WTC11 (cell line): Measurements from ENCODE around the gene IFIT5. TPM values are rescaled to one million over a fixed set of nuclear protein-coding genes. Genes with fewer than 3 reads are reported as not detected.

Experiments used
- ATAC-seq: fragments of 200-7000 bp; cut with Tn5 transposase; 2 replicates; pipeline ENCODE4 v1.10.0; 2021; ENCODE audit warnings: mild to moderate bottlenecking, moderate library complexity
- CTCF ChIA-PET: fragments of 300-600 bp; sonication (Branson Sonifier 250); formaldehyde crosslinking; loops from one replicate; lab custom pipeline; 2021; ENCODE audit warnings: antibody characterized with exemption; lab: Charles Lee
- POLR2A ChIA-PET: fragments of 350-600 bp; sonication (Branson Sonifier 250); formaldehyde crosslinking; loops from one replicate; lab custom pipeline; 2021; ENCODE audit warnings: antibody characterized with exemption; lab: Charles Lee
- DNase-seq: peaks from one replicate; pipeline ENCODE4 v3.0.0; 2021; ENCODE audit warnings: low spot score
- H3K27ac Mint-ChIP-seq: 2 replicates; pipeline ENCODE4 v1.8.0; 2021; ENCODE audit warnings: mixed read lengths
- H3K27me3 Mint-ChIP-seq: 2 replicates; pipeline ENCODE4 v1.8.0; 2021; ENCODE audit warnings: low read depth, mild to moderate bottlenecking, moderate library complexity, mixed read lengths
- H3K36me3 Mint-ChIP-seq: 2 replicates; pipeline ENCODE4 v1.8.0; 2021; ENCODE audit warnings: mixed read lengths
- H3K4me1 Mint-ChIP-seq: 2 replicates; pipeline ENCODE4 v1.8.0; 2022; ENCODE audit warnings: mixed read lengths
- H3K4me3 Mint-ChIP-seq: 2 replicates; pipeline ENCODE4 v1.8.0; 2021; ENCODE audit warnings: mild to moderate bottlenecking, moderate library complexity, mixed read lengths
- H3K9me3 Mint-ChIP-seq: 2 replicates; pipeline ENCODE4 v1.8.0; 2021; ENCODE audit warnings: mixed read lengths
- ETV6 ChIP-seq: sonication (generic); formaldehyde crosslinking; IDR thresholded peaks from 2 replicates; pipeline ENCODE4 v1.8.1; 2022; ENCODE audit warnings: mild to moderate bottlenecking, missing genetic modification reagents
- FOXK1 ChIP-seq: sonication (generic); formaldehyde crosslinking; IDR thresholded peaks from 2 replicates; pipeline ENCODE4 v1.8.0; 2022; ENCODE audit warnings: mild to moderate bottlenecking, moderate library complexity, missing genetic modification reagents
- GABPB1 ChIP-seq: sonication (generic); formaldehyde crosslinking; IDR thresholded peaks from 2 replicates; pipeline ENCODE4 v1.8.1; 2023; ENCODE audit warnings: mild to moderate bottlenecking, missing genetic modification reagents
- HMGA2 ChIP-seq: fragments of 250-450 bp; sonication (Bioruptor Pico); IDR thresholded peaks from 2 replicates; pipeline ENCODE4 v1.4.0; 2021; ENCODE audit warnings: mild to moderate bottlenecking, moderate library complexity
- MXD4 ChIP-seq: fragments of 250-450 bp; sonication (Bioruptor Pico); IDR thresholded peaks from 2 replicates; pipeline ENCODE4 v1.8.0; 2021; ENCODE audit warnings: mild to moderate bottlenecking, moderate library complexity, borderline replicate concordance
- NFYB ChIP-seq: sonication (generic); formaldehyde crosslinking; conservative IDR thresholded peaks from 2 replicates; pipeline ENCODE4 v1.8.0; 2022; ENCODE audit warnings: low read depth, missing genetic modification reagents
- NR3C1 ChIP-seq: sonication (generic); formaldehyde crosslinking; conservative IDR thresholded peaks from 2 replicates; pipeline ENCODE4 v1.8.1; 2023; ENCODE audit warnings: low read depth, mild to moderate bottlenecking, missing genetic modification reagents
- SOX15 ChIP-seq: fragments of 250-450 bp; sonication (Bioruptor Pico); IDR thresholded peaks from 2 replicates; pipeline ENCODE4 v1.9.0; 2021; ENCODE audit warnings: mild to moderate bottlenecking
- TEAD4 ChIP-seq: sonication (generic); formaldehyde crosslinking; IDR thresholded peaks from 2 replicates; pipeline ENCODE4 v1.8.0; 2022; ENCODE audit warnings: mild to moderate bottlenecking, missing genetic modification reagents
- ZNF138 ChIP-seq: sonication (generic); formaldehyde crosslinking; conservative IDR thresholded peaks from 2 replicates; pipeline ENCODE4 v1.8.1; 2022; ENCODE audit warnings: mild to moderate bottlenecking, moderate library complexity, missing genetic modification reagents
- total RNA-seq: library from RNA; stranded (reverse); gene quantifications from 3 replicates; pipeline ENCODE4 v1.2.3, GENCODE V29; 2021
- TF ChIP-seq, protein P1 (sequence below): fragments of 250-450 bp; sonication (Bioruptor Pico); IDR thresholded peaks from 2 replicates; pipeline ENCODE4 v1.9.0; 2021; ENCODE audit warnings: mild to moderate bottlenecking
- TF ChIP-seq, protein P2 (sequence below): sonication (generic); formaldehyde crosslinking; IDR thresholded peaks from 2 replicates; pipeline ENCODE4 v1.8.0; 2023; ENCODE audit warnings: mild to moderate bottlenecking, missing genetic modification reagents
- TF ChIP-seq, protein P3 (sequence below): sonication (generic); formaldehyde crosslinking; conservative IDR thresholded peaks from 2 replicates; pipeline ENCODE4 v1.8.1; 2022; ENCODE audit warnings: mild to moderate bottlenecking, missing genetic modification reagents
- TF ChIP-seq, protein P4 (sequence below): sonication (generic); formaldehyde crosslinking; IDR thresholded peaks from 2 replicates; pipeline ENCODE4 v1.8.0; 2023; ENCODE audit warnings: missing genetic modification reagents
- TF ChIP-seq, protein P5 (sequence below): sonication (generic); formaldehyde crosslinking; IDR thresholded peaks from 2 replicates; pipeline ENCODE4 v1.8.0; 2022; ENCODE audit warnings: mild to moderate bottlenecking, missing genetic modification reagents
- TF ChIP-seq, protein P6 (sequence below): sonication (generic); formaldehyde crosslinking; IDR thresholded peaks from 2 replicates; pipeline ENCODE4 v1.8.1; 2022; ENCODE audit warnings: mild to moderate bottlenecking, missing genetic modification reagents, moderate library complexity, borderline replicate concordance
- TF ChIP-seq, protein P7 (sequence below): sonication (generic); formaldehyde crosslinking; IDR thresholded peaks from 2 replicates; pipeline ENCODE4 v1.8.0; 2022; ENCODE audit warnings: mild to moderate bottlenecking, missing genetic modification reagents

IFIT5 gene
- total RNA-seq, 1 experiment from 2014 or later: 2.0 TPM

DNA sequence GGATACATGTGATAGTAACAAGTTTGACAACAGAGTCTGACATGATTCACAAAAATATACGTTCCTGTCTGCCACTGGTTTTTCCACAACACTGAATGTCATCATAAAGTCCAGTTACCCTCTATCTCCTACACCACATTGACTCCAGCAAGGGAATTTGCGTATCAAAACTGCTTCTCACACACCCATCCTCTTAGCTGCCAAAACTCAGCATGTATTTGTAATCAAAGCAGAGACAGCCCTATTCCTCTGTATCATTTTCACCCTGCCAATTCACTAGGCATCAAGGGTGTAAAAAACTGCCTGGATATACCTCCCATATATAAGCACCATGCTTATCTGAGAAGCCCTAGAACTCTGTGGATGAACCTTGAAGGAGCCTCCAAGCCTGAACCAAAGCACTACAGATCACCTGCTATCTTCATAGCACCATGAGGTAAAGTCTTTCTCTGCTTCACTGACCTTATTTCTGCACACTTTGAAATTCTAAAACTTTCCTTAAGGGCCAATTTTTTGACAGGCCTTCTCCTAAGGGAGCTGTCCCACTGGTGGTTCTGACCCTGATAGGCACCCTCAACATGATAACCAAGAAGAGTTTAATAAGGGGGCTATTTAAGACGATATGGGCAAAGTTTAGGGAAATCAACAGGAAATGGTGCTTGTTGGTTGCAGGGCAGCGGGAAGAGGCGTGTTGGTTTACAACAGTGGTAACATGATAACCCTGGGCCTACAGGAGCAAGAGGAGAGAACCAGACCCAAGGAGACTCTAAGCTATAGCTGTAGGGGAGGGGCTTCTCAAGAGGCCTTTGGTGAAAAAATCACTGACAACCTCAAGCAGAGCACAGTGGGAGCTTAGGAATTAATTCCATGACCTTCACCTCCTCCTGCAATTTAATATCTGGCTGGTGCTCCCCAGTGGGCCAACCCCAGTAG, 36.4 kb upstream of the IFIT5 start, which contains the start of gene IFIT1B:
IFIT1B (plus strand) TSS at position 352 of the 933 bp plus-strand sequence; CDS start at position 432, 80 bp downstream.
- Mint-ChIP-seq H3K9me3 (no peaks in the 10 kb centered on the region), H3K4me1 (peaks cover 16% of the 10 kb centered on the region), H3K36me3 (no peaks in the 10 kb centered on the region), H3K27ac (no peak within 1 kb of the TSS), H3K27me3 (no peaks in the 10 kb centered on the region), H3K4me3 (no peak within 1 kb of the TSS)
- POLR2A ChIA-PET: interaction anchor here (0.7 kb wide), 1 partner anchor 80 kb away, joined by 3 read pairs; no protein-coding TSS in a partner anchor
- TF ChIP-seq, protein P1, sequence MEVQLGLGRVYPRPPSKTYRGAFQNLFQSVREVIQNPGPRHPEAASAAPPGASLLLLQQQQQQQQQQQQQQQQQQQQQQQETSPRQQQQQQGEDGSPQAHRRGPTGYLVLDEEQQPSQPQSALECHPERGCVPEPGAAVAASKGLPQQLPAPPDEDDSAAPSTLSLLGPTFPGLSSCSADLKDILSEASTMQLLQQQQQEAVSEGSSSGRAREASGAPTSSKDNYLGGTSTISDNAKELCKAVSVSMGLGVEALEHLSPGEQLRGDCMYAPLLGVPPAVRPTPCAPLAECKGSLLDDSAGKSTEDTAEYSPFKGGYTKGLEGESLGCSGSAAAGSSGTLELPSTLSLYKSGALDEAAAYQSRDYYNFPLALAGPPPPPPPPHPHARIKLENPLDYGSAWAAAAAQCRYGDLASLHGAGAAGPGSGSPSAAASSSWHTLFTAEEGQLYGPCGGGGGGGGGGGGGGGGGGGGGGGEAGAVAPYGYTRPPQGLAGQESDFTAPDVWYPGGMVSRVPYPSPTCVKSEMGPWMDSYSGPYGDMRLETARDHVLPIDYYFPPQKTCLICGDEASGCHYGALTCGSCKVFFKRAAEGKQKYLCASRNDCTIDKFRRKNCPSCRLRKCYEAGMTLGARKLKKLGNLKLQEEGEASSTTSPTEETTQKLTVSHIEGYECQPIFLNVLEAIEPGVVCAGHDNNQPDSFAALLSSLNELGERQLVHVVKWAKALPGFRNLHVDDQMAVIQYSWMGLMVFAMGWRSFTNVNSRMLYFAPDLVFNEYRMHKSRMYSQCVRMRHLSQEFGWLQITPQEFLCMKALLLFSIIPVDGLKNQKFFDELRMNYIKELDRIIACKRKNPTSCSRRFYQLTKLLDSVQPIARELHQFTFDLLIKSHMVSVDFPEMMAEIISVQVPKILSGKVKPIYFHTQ: no peak
- TF ChIP-seq, protein P2, sequence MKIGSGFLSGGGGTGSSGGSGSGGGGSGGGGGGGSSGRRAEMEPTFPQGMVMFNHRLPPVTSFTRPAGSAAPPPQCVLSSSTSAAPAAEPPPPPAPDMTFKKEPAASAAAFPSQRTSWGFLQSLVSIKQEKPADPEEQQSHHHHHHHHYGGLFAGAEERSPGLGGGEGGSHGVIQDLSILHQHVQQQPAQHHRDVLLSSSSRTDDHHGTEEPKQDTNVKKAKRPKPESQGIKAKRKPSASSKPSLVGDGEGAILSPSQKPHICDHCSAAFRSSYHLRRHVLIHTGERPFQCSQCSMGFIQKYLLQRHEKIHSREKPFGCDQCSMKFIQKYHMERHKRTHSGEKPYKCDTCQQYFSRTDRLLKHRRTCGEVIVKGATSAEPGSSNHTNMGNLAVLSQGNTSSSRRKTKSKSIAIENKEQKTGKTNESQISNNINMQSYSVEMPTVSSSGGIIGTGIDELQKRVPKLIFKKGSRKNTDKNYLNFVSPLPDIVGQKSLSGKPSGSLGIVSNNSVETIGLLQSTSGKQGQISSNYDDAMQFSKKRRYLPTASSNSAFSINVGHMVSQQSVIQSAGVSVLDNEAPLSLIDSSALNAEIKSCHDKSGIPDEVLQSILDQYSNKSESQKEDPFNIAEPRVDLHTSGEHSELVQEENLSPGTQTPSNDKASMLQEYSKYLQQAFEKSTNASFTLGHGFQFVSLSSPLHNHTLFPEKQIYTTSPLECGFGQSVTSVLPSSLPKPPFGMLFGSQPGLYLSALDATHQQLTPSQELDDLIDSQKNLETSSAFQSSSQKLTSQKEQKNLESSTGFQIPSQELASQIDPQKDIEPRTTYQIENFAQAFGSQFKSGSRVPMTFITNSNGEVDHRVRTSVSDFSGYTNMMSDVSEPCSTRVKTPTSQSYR: no peak
- TF ChIP-seq, protein P3, sequence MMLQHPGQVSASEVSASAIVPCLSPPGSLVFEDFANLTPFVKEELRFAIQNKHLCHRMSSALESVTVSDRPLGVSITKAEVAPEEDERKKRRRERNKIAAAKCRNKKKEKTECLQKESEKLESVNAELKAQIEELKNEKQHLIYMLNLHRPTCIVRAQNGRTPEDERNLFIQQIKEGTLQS: no peak
- no peak for TF ChIP-seq FOXK1 (CRISPR knock-in tag)
- TF ChIP-seq NFYB: no peak
- no peak for TF ChIP-seq ETV6 (CRISPR knock-in tag)
- ATAC-seq: peak; percentile 99
- CTCF ChIA-PET: interaction anchor here (0.8 to 2.4 kb wide), 2 partner anchors 9 to 159 kb away, joined by 3 to 19 read pairs; no protein-coding TSS in a partner anchor
- no peak for DNase-seq

DNA sequence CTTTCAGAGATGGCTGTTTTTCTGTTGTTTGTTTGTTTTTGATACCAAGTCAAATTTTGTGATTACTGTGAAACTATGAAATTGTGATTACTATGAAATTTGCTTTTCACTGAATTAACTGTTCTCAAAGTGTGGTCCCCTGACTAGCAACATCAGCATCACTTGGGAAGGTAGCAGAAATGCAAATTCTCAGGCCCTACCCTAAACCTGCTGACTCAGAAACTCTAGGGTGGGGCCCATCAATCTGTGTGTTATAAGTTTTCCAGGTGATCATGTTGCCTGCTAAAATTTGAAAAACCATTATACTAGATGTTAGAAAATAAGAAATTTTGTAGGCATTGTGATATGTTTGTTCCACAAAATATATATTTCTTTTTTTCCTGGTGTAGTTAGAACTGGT, 35.3 kb upstream of the IFIT5 start:
- H3K9me3 Mint-ChIP-seq: no peaks in the 10 kb centered on the region
- H3K36me3 Mint-ChIP-seq: no peaks in the 10 kb centered on the region
- ChIA-PET CTCF (interaction anchor here (0.8 to 2.4 kb wide), 2 partner anchors 10 to 161 kb away, joined by 3 to 19 read pairs; no protein-coding TSS in a partner anchor), POLR2A (no interaction called here)
- H3K27ac Mint-ChIP-seq: no peak overlapping the region
- peaks cover 16% of the 10 kb centered on the region for H3K4me1 Mint-ChIP-seq
- no peak for ATAC-seq
- DNase-seq: no peak
- no peak overlapping the region for H3K4me3 Mint-ChIP-seq
- no peaks in the 10 kb centered on the region for H3K27me3 Mint-ChIP-seq
- TF ChIP-seq, protein P4, sequence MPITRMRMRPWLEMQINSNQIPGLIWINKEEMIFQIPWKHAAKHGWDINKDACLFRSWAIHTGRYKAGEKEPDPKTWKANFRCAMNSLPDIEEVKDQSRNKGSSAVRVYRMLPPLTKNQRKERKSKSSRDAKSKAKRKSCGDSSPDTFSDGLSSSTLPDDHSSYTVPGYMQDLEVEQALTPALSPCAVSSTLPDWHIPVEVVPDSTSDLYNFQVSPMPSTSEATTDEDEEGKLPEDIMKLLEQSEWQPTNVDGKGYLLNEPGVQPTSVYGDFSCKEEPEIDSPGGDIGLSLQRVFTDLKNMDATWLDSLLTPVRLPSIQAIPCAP (CRISPR knock-in tag): no peak
- TF ChIP-seq, protein P5, sequence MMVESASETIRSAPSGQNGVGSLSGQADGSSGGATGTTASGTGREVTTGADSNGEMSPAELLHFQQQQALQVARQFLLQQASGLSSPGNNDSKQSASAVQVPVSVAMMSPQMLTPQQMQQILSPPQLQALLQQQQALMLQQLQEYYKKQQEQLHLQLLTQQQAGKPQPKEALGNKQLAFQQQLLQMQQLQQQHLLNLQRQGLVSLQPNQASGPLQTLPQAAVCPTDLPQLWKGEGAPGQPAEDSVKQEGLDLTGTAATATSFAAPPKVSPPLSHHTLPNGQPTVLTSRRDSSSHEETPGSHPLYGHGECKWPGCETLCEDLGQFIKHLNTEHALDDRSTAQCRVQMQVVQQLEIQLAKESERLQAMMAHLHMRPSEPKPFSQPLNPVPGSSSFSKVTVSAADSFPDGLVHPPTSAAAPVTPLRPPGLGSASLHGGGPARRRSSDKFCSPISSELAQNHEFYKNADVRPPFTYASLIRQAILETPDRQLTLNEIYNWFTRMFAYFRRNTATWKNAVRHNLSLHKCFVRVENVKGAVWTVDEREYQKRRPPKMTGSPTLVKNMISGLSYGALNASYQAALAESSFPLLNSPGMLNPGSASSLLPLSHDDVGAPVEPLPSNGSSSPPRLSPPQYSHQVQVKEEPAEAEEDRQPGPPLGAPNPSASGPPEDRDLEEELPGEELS (CRISPR knock-in tag): no peak
- no peak for TF ChIP-seq HMGA2 (CRISPR knock-in tag)
- TF ChIP-seq TEAD4 (CRISPR knock-in tag): no peak
- no peak for TF ChIP-seq GABPB1 (CRISPR knock-in tag)

DNA sequence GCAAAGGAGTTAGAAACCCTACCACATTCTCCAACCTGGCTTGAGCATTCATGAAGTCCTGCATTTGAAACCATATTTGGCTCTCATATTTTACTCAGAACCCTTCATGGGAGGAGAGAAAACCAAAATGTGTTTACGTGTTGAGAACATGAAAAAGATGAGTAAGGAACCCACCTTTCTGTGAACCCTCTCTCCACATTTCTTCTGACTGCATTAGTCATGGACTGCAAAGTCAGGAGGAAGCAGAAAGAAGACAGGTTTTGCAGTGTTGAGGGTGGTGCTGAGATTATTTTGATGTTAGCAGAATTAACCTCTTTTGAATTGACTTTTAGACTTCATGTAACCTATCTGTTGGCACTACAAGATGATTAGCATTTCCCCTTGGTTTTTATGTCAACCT, 31.6 kb upstream of the IFIT5 start:
- no peak for DNase-seq
- Mint-ChIP-seq H3K27me3 (no peaks in the 10 kb centered on the region), H3K9me3 (no peaks in the 10 kb centered on the region), H3K4me3 (no peak overlapping the region), H3K36me3 (no peaks in the 10 kb centered on the region), H3K27ac (no peak overlapping the region), H3K4me1 (peaks cover 17% of the 10 kb centered on the region)
- POLR2A ChIA-PET: no interaction called here
- ATAC-seq: no peak
- TF ChIP-seq ZNF138 (no peak), MXD4 (CRISPR knock-in tag) (no peak), SOX15 (CRISPR knock-in tag) (no peak), TEAD4 (CRISPR knock-in tag) (no peak), NR3C1 (CRISPR knock-in tag) (no peak)
- TF ChIP-seq, protein P6, sequence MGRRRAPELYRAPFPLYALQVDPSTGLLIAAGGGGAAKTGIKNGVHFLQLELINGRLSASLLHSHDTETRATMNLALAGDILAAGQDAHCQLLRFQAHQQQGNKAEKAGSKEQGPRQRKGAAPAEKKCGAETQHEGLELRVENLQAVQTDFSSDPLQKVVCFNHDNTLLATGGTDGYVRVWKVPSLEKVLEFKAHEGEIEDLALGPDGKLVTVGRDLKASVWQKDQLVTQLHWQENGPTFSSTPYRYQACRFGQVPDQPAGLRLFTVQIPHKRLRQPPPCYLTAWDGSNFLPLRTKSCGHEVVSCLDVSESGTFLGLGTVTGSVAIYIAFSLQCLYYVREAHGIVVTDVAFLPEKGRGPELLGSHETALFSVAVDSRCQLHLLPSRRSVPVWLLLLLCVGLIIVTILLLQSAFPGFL (CRISPR knock-in tag): no peak
- TF ChIP-seq, protein P3: no peak
- TF ChIP-seq, protein P7, sequence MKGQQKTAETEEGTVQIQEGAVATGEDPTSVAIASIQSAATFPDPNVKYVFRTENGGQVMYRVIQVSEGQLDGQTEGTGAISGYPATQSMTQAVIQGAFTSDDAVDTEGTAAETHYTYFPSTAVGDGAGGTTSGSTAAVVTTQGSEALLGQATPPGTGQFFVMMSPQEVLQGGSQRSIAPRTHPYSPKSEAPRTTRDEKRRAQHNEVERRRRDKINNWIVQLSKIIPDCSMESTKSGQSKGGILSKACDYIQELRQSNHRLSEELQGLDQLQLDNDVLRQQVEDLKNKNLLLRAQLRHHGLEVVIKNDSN: no peak
- CTCF ChIA-PET: no interaction called here
